Heart left ventricle (tissue), 16 donors: Measurements from ENCODE around the gene NPY1R. TPM values are rescaled to one million over a fixed set of nuclear protein-coding genes. Genes with fewer than 3 reads are reported as not detected.

Source experiments
- ATAC-seq, 4 donors: fragments of 200-7000 bp; cut with Tn5 transposase; one replicate each; pipeline ENCODE4 v1.9.1; 2020 to 2022; ENCODE audit warnings: moderate library complexity in 4 of 4, mild to moderate bottlenecking in 3 of 4, moderate number of reproducible peaks in 1 of 4
- DNase-seq, 5 donors: peaks; one replicate each; pipeline ENCODE4 v3.0.0-alpha.2; 2020
- H3K27ac ChIP-seq, 12 donors: fragments of 200-600 bp; sonication (generic) in 4 of 12; one replicate each; pipeline versions ENCODE4 v1.5.0 to v1.8.0; 2016 to 2022; ENCODE audit warnings: mild to moderate bottlenecking in 2 of 12
- H3K27me3 ChIP-seq, 9 donors: fragments of 200-600 bp; sonication (generic) in 2 of 9; one replicate each; pipeline versions ENCODE4 v1.5.1 to v1.8.0; 2016 to 2022; ENCODE audit warnings: mild to moderate bottlenecking in 3 of 9
- H3K36me3 ChIP-seq, 9 donors: fragments of 200-600 bp; sonication (generic) in 2 of 9; one replicate each; pipeline versions ENCODE4 v1.5.0 to v1.8.0; 2018 to 2022; ENCODE audit warnings: mild to moderate bottlenecking in 2 of 9
- H3K4me1 ChIP-seq, 12 donors: fragments of 200-600 bp; sonication (generic) in 4 of 12; one replicate each; pipeline versions ENCODE4 v1.5.0 to v1.8.0; 2016 to 2022; ENCODE audit warnings: mild to moderate bottlenecking in 3 of 12
- H3K4me3 ChIP-seq, 12 donors: fragments of 200-600 bp; sonication (generic) in 4 of 12; one replicate each; pipeline versions ENCODE4 v1.5.0 to v1.8.0; 2017 to 2022; ENCODE audit warnings: mild to moderate bottlenecking in 9 of 12, moderate library complexity in 4 of 12
- H3K9me3 ChIP-seq, 12 donors: fragments of 200-600 bp; sonication (generic) in 4 of 12; one replicate each; pipeline versions ENCODE4 v1.5.0 to v1.8.0; 2016 to 2022; ENCODE audit warnings: mild to moderate bottlenecking in 1 of 12
- POLR2A ChIP-seq, 2 donors: fragments of 450-650 bp; IDR thresholded peaks; one replicate each; pipeline ENCODE4 v1.6.1; 2017; ENCODE audit warnings: antibody characterized with exemption in 2 of 2, mild to moderate bottlenecking in 2 of 2, moderate library complexity in 2 of 2
- whole genome bisulfite sequencing, 4 donors: extraction: QIAGEN DNeasy Blood & Tissue Kit in 2 of 4; methylation state at CpG; one replicate each; pipeline versions ENCODE4 v1.1.5 to v1.1.7; 2013 to 2018; 5-methylcytosine and 5-hydroxymethylcytosine counted together
- intact Hi-C, 10 donors: fragments of 100-400 bp; cut with DNase I; formaldehyde crosslinking; loops; one replicate each; pipeline versions ENCODE4 v1.11.1 to v1.14.2; 2022
- polyA plus RNA-seq, 2 donors: library from polyadenylated mRNA; stranded (reverse); fragments of 200-250 nt; gene quantifications; one replicate each; pipeline ENCODE4 v1.2.3, GENCODE V29; 2013
- total RNA-seq, 9 donors: library from RNA; depleted of rRNA in 2 of 9; stranded (reverse); fragments of >200 nt in 2 of 9; fragmentation: NEBNext Ultra II Directional in 3 of 9; extraction: Animal tissue kit (Norgen Biotek cat#: 25700) in 3 of 9; gene quantifications; one replicate each; pipeline versions ENCODE4 v1.1.0 to v1.2.4, GENCODE V29; 2016 to 2023
- TF ChIP-seq, protein P1 (sequence below), 12 donors: fragments of 200-600 bp; sonication (generic) in 4 of 12; IDR thresholded peaks; one replicate each; pipeline versions ENCODE4 v1.5.0 to v1.8.0; 2018 to 2022; ENCODE audit warnings: antibody characterized with exemption in 12 of 12, mild to moderate bottlenecking in 5 of 12
- donor health status: ischemic (EF 13 %, LVEDD 7.1; RV severe dilation, severe dysfunction).
- donor health status: healthy with polysubstance abuse.
- donor health status: DM: no; HTN: yes; CAD: no.
- donor health status: DM: no; HTN: no; CAD: no.
- donor health status: ischemic (EF 25% LVEDD 6.9; RV normal size, moderate dysfunction).
- donor health status: ischemic (EF 25% LVEDD 5.7; RV mildly dilated, moderate dysfunction).
- donor health status: healthy.
- donor health status: DM: yes; HTN: yes; CAD: no.
- donor health status: ischemic (EF 35%, LVEDD 5.7; RV mildly dilated, moderate dysfunction).
- donor health status: nonischemic (EF 11% LVEDD 7.7; RV severe dilation, severe dysfunction).
- donor health status: DM: yes; HTN: yes; CAD: no.
- donor health status: PGD.
- donor health status: ischemic (EF 29% LVEDD 5.4; RV normal size, mild dysfunction).
- donor health status: nonischemic (EF 23%, LVEDD 6.1; RV moderate dilation, normal function).

Gene NPY1R
- total and polyA plus RNA-seq, 11 donors: 0.19 to 2.5 (median 0.44) TPM

DNA sequence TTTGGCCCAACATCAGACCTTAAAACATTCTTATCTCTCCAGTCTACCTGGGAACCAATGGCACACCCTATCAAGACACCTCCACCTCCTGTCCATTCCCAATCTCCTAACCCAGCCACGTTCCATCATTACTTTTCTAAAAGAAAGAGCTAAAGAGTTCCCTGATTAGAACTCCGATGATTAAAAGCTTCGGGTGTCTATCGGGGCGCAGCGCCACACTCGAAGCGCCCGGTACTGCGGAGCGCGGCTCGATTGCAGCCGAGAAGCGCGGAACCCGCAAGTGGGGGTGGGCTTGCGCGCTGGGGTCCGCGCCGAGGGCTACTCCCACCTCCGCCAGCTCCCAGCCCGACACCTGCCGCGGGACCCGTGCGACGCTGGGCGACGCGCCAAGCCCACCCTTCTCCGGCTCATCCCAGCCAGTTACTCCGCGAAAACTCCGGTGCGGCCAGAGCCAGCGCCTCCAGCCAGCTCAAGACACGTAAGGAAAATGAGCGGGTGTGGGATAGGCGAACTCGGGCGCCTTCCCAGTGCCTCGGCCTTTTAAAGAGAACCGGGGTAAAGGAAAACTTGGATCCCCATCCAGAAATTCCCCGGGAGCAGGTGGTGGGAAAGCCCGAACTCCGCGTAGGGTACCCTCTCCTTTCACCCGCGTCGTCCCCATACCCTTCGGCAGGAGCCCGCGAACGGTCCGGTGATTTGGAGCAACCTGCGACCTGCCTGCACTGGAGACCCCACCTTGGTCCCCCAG is 593 bp downstream of the NPY1R start:
- ATAC-seq (peak in 3 of 4 donors; percentile 61 to 75 (median 64)), DNase-seq (peak in 3 of 5 donors; percentile 21 to 62 (median 33))
- WGBS, 4 donors: 0 to 1% (median 1%) methylated on average over 38 to 58 of the region's 58 CpGs
- Histone ChIP-seq H3K27ac (peak overlapping the region in 1 of 12 donors; percentile 17), H3K4me1 (peaks cover 0 to 11% (median 0%) of the 10 kb centered on the region in 12 donors), H3K27me3 (peaks cover 4 to 45% (median 9%) of the 10 kb centered on the region in 9 donors), H3K9me3 (no peaks in the 10 kb centered on the region), H3K36me3 (no peaks in the 10 kb centered on the region), H3K4me3 (peak overlapping the region; percentile 27 to 73 (median 53))
- no peak for TF ChIP-seq POLR2A (IDR thresholded peaks at IDR 0.05)
- TF ChIP-seq, protein P1, sequence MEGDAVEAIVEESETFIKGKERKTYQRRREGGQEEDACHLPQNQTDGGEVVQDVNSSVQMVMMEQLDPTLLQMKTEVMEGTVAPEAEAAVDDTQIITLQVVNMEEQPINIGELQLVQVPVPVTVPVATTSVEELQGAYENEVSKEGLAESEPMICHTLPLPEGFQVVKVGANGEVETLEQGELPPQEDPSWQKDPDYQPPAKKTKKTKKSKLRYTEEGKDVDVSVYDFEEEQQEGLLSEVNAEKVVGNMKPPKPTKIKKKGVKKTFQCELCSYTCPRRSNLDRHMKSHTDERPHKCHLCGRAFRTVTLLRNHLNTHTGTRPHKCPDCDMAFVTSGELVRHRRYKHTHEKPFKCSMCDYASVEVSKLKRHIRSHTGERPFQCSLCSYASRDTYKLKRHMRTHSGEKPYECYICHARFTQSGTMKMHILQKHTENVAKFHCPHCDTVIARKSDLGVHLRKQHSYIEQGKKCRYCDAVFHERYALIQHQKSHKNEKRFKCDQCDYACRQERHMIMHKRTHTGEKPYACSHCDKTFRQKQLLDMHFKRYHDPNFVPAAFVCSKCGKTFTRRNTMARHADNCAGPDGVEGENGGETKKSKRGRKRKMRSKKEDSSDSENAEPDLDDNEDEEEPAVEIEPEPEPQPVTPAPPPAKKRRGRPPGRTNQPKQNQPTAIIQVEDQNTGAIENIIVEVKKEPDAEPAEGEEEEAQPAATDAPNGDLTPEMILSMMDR (IDR thresholded peaks at IDR 0.05): peak in 1 of 12 donors; percentile 4
- intact Hi-C loops: loop anchor here (1.0 to 10.0 kb wide), 8 partner anchors 165 to 837 kb away; partner anchors contain the start of gene NAF1 (in 1 of the 10)

DNA sequence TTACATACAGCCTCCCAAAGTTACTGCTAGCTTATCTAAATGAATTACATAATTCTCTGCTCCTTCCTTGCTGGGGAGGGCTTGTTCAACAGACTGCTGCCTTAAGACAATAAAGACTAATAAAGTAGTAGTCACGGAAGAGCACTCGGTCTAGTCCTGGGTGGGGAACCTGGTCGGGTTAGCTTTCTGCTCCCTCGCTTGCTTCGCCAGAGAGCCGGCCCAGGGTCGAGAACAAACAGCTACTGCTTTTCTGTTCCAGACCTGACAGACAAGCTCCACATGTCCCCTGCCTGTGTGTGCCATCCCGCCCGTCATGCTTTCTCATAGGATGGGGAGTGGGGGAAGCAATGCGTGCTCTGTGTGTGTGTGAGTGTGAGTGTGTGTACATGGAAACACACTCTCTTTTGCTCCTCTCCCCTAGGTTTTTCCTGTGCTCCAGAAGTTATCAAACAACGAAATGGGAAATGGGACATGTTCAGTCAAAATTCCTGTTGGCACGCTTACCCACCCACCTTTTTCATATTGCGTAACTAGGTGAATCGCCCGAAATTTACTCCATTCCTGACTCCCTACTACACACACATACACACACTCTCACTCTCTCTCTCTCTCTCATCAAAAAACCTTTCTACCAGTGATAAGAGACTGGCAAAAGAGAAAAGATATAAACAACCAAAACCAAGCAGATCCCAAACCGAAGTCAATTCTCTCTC is 1.3 kb downstream of the NPY1R start:
- H3K27me3 ChIP-seq: peaks cover 4 to 45% (median 9%) of the 10 kb centered on the region in 9 donors
- WGBS, 4 donors: 42 to 58% (median 43%) methylated on average over 14 to 16 of the region's 16 CpGs
- H3K36me3 ChIP-seq: no peaks in the 10 kb centered on the region
- H3K4me3 ChIP-seq: peak overlapping the region in 11 of 12 donors; percentile 27 to 73 (median 53)
- H3K9me3 ChIP-seq: no peaks in the 10 kb centered on the region
- TF ChIP-seq, protein P1 (IDR thresholded peaks at IDR 0.05): no peak
- no peak for TF ChIP-seq POLR2A (IDR thresholded peaks at IDR 0.05)
- intact Hi-C loops: loop anchor here in 9 of 10 donors (5.0 to 10.0 kb wide), 6 partner anchors 164 to 836 kb away; partner anchors contain the start of gene NAF1 (in 1 of the 9)
- ATAC-seq (no peak), DNase-seq (peak in 2 of 5 donors; percentile 21 to 46)
- peaks cover 0 to 11% (median 0%) of the 10 kb centered on the region in 12 donors for H3K4me1 ChIP-seq
- no peak overlapping the region for H3K27ac ChIP-seq

DNA sequence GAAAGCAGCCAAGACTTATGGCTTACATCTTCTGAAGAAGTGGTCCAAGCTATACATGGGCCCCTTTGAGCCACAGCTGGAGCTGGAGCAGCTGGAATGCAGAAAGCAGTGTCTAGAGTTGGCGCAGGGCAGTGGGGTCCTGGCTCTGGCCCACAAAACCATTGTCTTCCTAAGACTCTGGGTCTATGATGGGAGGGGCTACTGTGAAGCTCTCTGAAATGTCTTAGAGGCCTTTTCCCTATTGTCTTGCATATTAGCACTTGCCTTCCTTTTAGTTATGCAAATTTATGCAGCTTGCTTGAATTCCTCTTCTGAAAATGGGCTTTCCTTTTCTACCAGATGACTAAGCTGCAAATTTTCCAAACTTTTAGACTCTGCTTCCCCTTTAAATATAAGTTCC is 15.3 kb downstream of the NPY1R start:
- peaks cover 0 to 33% (median 14%) of the 10 kb centered on the region in 12 donors for H3K9me3 ChIP-seq
- no peaks in the 10 kb centered on the region for H3K4me1 ChIP-seq
- 0 to 80% (median 0%) methylated on average over 1 of the region's 1 CpG for WGBS, 4 donors
- intact Hi-C loops: no loop called here
- no peaks in the 10 kb centered on the region for H3K36me3 ChIP-seq
- H3K27ac ChIP-seq: no peak overlapping the region
- H3K4me3 ChIP-seq: no peak overlapping the region
- TF ChIP-seq, protein P1 (IDR thresholded peaks at IDR 0.05): no peak
- TF ChIP-seq POLR2A (IDR thresholded peaks at IDR 0.05): no peak
- ATAC-seq (no peak), DNase-seq (no peak)
- H3K27me3 ChIP-seq: no peaks in the 10 kb centered on the region

DNA sequence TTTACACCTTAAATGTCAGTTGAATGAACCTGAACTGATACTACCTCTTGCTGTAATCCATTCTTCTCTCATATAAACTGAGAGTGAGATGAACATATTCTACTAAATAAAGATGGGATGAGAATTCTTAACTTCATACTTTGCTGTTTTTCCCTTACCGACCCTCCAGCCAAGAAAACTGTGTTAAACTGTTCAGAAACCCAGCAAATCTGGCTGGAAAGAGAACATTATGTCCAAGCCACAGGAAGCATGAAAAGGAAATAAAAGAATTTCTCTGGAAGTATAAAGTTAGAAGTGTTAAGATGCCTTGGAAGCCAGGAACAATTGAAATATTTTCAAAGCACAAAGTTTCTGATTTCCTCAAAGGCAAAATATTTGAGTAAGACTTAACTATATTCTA is 22.9 kb downstream of the NPY1R start:
- no peak for ATAC-seq
- intact Hi-C loops: no loop called here
- H3K27ac ChIP-seq: no peak overlapping the region

More for the DNA sequence above, 22.9 kb downstream of the NPY1R start:
- no peak for DNase-seq
- no peak for TF ChIP-seq POLR2A (IDR thresholded peaks at IDR 0.05)
- TF ChIP-seq, protein P1 (IDR thresholded peaks at IDR 0.05): no peak
- peaks cover 0 to 5% (median 0%) of the 10 kb centered on the region in 12 donors for H3K9me3 ChIP-seq
- no peaks in the 10 kb centered on the region for H3K36me3 ChIP-seq
- no peaks in the 10 kb centered on the region for H3K27me3 ChIP-seq
- H3K4me1 ChIP-seq: no peaks in the 10 kb centered on the region
- 59 to 67% (median 65%) methylated on average over 1 of the region's 1 CpG for WGBS, 4 donors
- H3K4me3 ChIP-seq: no peak overlapping the region
